ENCODE measurements around the gene CAPZA1.

CAPZA1 gene

GRCh38 chr1:112619518-112620376, at the start of gene CAPZA1:
Gene CAPZA1 (plus strand): TSS chr1:112619832. CDS start chr1:112619845, 13 bp downstream.
- TF ChIP-seq TSHZ2 (CRISPR knock-in tag; IDR thresholded peaks at IDR 0.05) (peak; percentile 57; the same call in 1 of the 2 replicates), SNAI2 (CRISPR knock-in tag; IDR thresholded peaks at IDR 0.05) (no peak), ESRRG (CRISPR knock-in tag; IDR thresholded peaks at IDR 0.05) (no peak), CSDC2 (CRISPR knock-in tag; IDR thresholded peaks at IDR 0.05) (0 out of 2 replicates have a peak, but pooled peaks have one; percentile 29)
- ATAC-seq = peak; percentile 96

GRCh38 chr1:112575154-112575804, 44.4 kb upstream of the CAPZA1 start:
- peak; percentile 100 for ATAC-seq
- TF ChIP-seq CSDC2 (CRISPR knock-in tag; IDR thresholded peaks at IDR 0.05) (no peak), ISL1 (CRISPR knock-in tag; IDR thresholded peaks at IDR 0.05) (peak; percentile 77)

GRCh38 chr1:112576240-112576639, 43.4 kb upstream of the CAPZA1 start:
- ATAC-seq = no peak
- no peak for TF ChIP-seq ARNTL (CRISPR knock-in tag; IDR thresholded peaks at IDR 0.05; ENCODE audit: borderline replicate concordance, low read depth)
- no peak for TF ChIP-seq GLIS3 (CRISPR knock-in tag; IDR thresholded peaks at IDR 0.05)
- no peak for TF ChIP-seq CSRNP3 (CRISPR knock-in tag; IDR thresholded peaks at IDR 0.05)
- no peak for TF ChIP-seq CSDC2 (CRISPR knock-in tag; IDR thresholded peaks at IDR 0.05)
- TF ChIP-seq TSHZ2 (CRISPR knock-in tag; IDR thresholded peaks at IDR 0.05) = no peak
- TF ChIP-seq CREB5 (CRISPR knock-in tag; IDR thresholded peaks at IDR 0.05; ENCODE audit: low read depth) = no peak
- no peak for TF ChIP-seq ESRRG (CRISPR knock-in tag; IDR thresholded peaks at IDR 0.05)
- TF ChIP-seq SNAI2 (CRISPR knock-in tag; IDR thresholded peaks at IDR 0.05) = no peak
- no peak for TF ChIP-seq PATZ1 (CRISPR knock-in tag; IDR thresholded peaks at IDR 0.05; ENCODE audit: borderline replicate concordance)
- no peak for TF ChIP-seq PPARA (CRISPR knock-in tag; IDR thresholded peaks at IDR 0.05; ENCODE audit: borderline replicate concordance)
- no peak for TF ChIP-seq RARB (CRISPR knock-in tag; IDR thresholded peaks at IDR 0.05)
- TF ChIP-seq ZNF8 (CRISPR knock-in tag; IDR thresholded peaks at IDR 0.05) = no peak
- no peak for TF ChIP-seq ZNF565 (CRISPR knock-in tag; conservative IDR thresholded peaks at IDR 0.05; ENCODE audit: low read depth)
- TF ChIP-seq ZC3H10 (CRISPR knock-in tag; IDR thresholded peaks at IDR 0.05) = no peak
